Measurements from ENCODE around the gene MON2.

- TF ChIP-seq, protein P1, sequence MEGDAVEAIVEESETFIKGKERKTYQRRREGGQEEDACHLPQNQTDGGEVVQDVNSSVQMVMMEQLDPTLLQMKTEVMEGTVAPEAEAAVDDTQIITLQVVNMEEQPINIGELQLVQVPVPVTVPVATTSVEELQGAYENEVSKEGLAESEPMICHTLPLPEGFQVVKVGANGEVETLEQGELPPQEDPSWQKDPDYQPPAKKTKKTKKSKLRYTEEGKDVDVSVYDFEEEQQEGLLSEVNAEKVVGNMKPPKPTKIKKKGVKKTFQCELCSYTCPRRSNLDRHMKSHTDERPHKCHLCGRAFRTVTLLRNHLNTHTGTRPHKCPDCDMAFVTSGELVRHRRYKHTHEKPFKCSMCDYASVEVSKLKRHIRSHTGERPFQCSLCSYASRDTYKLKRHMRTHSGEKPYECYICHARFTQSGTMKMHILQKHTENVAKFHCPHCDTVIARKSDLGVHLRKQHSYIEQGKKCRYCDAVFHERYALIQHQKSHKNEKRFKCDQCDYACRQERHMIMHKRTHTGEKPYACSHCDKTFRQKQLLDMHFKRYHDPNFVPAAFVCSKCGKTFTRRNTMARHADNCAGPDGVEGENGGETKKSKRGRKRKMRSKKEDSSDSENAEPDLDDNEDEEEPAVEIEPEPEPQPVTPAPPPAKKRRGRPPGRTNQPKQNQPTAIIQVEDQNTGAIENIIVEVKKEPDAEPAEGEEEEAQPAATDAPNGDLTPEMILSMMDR (IDR thresholded peaks at IDR 0.05), result no peak
- TF ChIP-seq POLR2AphosphoS5 (IDR thresholded peaks at IDR 0.05; ENCODE audit: low read depth, low read length), result no peak
Measured at GRCh38 chr12:62466018-62466593, 520 bp upstream of the MON2 start.
